H1 (cell line): ENCODE results near the gene RAB3A. TPM values are rescaled to one million over a fixed set of nuclear protein-coding genes. Genes with fewer than 3 reads are reported as not detected.

ENCODE experiments used
- CTCF ChIA-PET: fragments of 300-600 bp; sonication (Branson Sonifier 250); formaldehyde crosslinking; loops from one replicate; lab custom pipeline; 2021; ENCODE audit not compliant: partially characterized antibody; lab: Charles Lee
- POLR2A ChIA-PET: fragments of 300-600 bp; sonication (Branson Sonifier 250); formaldehyde crosslinking; loops from one replicate; lab custom pipeline; 2021; ENCODE audit warnings: inconsistent platforms; ENCODE audit not compliant: partially characterized antibody; lab: Charles Lee
- DNase-seq, 2 experiments: peaks; one replicate each; pipeline versions ENCODE4 v3.0.0 to v3.0.0-alpha.2; 2010 to 2022; ENCODE audit warnings: low spot score in 2 of 2, low read depth in 1 of 2, mixed read lengths in 1 of 2
- FAIRE-seq: peaks from 2 replicates; lab custom pipeline; 2011; peaks lifted over from hg19 to GRCh38; lab: Jason Lieb, UNC
- H2AFZ ChIP-seq: 2 replicates; pipeline ENCODE4 v1.8.1; 2012; ENCODE audit warnings: low read length, inconsistent platforms
- H2AK5ac ChIP-seq: 2 replicates; pipeline ENCODE4 v1.6.1; 2013; ENCODE audit warnings: low read depth, low read length
- H2BK120ac ChIP-seq: replicated peaks from 2 replicates; pipeline ENCODE3; 2013; ENCODE audit warnings: low read depth, low read length, inconsistent platforms
- H2BK12ac ChIP-seq: 2 replicates; pipeline ENCODE4 v1.6.1; 2013; ENCODE audit warnings: low read depth, low read length
- H2BK15ac ChIP-seq: 2 replicates; pipeline ENCODE4 v1.6.1; 2013; ENCODE audit warnings: low read length
- H2BK20ac ChIP-seq: 2 replicates; pipeline ENCODE4 v1.6.1; 2013; ENCODE audit warnings: low read length
- H2BK5ac ChIP-seq: 2 replicates; pipeline ENCODE4 v1.6.1; 2013; ENCODE audit warnings: low read depth, low read length
- H3K14ac ChIP-seq: 2 replicates; pipeline ENCODE4 v1.6.1; 2013; ENCODE audit warnings: inconsistent platforms; ENCODE audit not compliant: insufficient read length
- H3K18ac ChIP-seq: 2 replicates; pipeline ENCODE4 v1.6.1; 2013; ENCODE audit warnings: low read length; ENCODE audit errors: extremely low read depth
- H3K23ac ChIP-seq: 2 replicates; pipeline ENCODE4 v1.6.1; 2013; ENCODE audit warnings: inconsistent platforms; ENCODE audit not compliant: insufficient read length
- H3K23me2 ChIP-seq: 2 replicates; pipeline ENCODE4 v1.6.1; 2013; ENCODE audit warnings: low read depth, low read length
- H3K27ac ChIP-seq: 2 replicates; pipeline ENCODE4 v1.6.1; 2011; ENCODE audit warnings: low read depth, low read length, inconsistent platforms
- H3K27me3 ChIP-seq, 4 experiments: replicated peaks in 1 of 4; 1 replicate in 1 of 4; 2 replicates in 3 of 4; pipeline versions ENCODE4 v1.6.1 to v1.8.1; 2011 to 2013; ENCODE audit warnings: low read length in 3 of 4, mild to moderate bottlenecking in 3 of 4, inconsistent platforms in 2 of 4, mixed read lengths in 2 of 4, moderate library complexity in 1 of 4; ENCODE audit not compliant: control insufficient read depth in 3 of 4, insufficient read depth in 3 of 4; ENCODE audit errors: extremely low read depth in 1 of 4
- H3K36me3 ChIP-seq, 4 experiments: 2 replicates each; pipeline versions ENCODE4 v1.6.1 to v1.8.1; 2011 to 2013; ENCODE audit warnings: mild to moderate bottlenecking in 4 of 4, low read length in 3 of 4, moderate library complexity in 2 of 4, control low read depth in 1 of 4, inconsistent platforms in 1 of 4; ENCODE audit not compliant: insufficient read depth in 4 of 4, control insufficient read depth in 2 of 4
- H3K4ac ChIP-seq: replicated peaks from 2 replicates; pipeline ENCODE3; 2013; ENCODE audit warnings: low read length, low read depth, mixed read lengths, inconsistent platforms; ENCODE audit not compliant: insufficient read length
- H3K4me1 ChIP-seq, 4 experiments: replicated peaks in 1 of 4; 1 replicate in 1 of 4; 2 replicates in 3 of 4; pipeline versions ENCODE4 v1.6.1 to v1.8.1; 2011 to 2013; ENCODE audit warnings: low read length in 3 of 4, inconsistent platforms in 2 of 4, mixed read lengths in 1 of 4; ENCODE audit not compliant: insufficient read depth in 4 of 4, control insufficient read depth in 3 of 4
- H3K4me2 ChIP-seq, 2 experiments: 2 replicates each; pipeline versions ENCODE4 v1.6.1 to v1.8.1; 2011 to 2013; ENCODE audit warnings: low read depth in 2 of 2, low read length in 2 of 2, control low read depth in 1 of 2, inconsistent platforms in 1 of 2, mild to moderate bottlenecking in 1 of 2; ENCODE audit not compliant: insufficient read depth in 1 of 2
- H3K4me3 ChIP-seq, 4 experiments: fragments of 200-600, 300-600 bp in 1 of 4; sonication (generic), shearing (Covaris generic), sonication (Bioruptor Twin) in 1 of 4; 2 replicates each; pipeline versions ENCODE4 v1.5.1 to v1.8.1; 2011 to 2016; ENCODE audit warnings: low read length in 4 of 4, low read depth in 3 of 4, control low read depth in 2 of 4, inconsistent platforms in 2 of 4, mild to moderate bottlenecking in 2 of 4, mixed read lengths in 1 of 4, moderate library complexity in 1 of 4; ENCODE audit not compliant: insufficient read depth in 2 of 4; ENCODE audit errors: extremely low read depth in 1 of 4
- H3K56ac ChIP-seq: replicated peaks from 2 replicates; pipeline ENCODE3; 2013; ENCODE audit warnings: low read depth, mild to moderate bottlenecking, mixed read lengths, low read length, inconsistent platforms; ENCODE audit not compliant: insufficient read length
- H3K79me1 ChIP-seq: 2 replicates; pipeline ENCODE4 v1.6.1; 2013; ENCODE audit warnings: low read depth, low read length, control low read depth
- H3K79me2 ChIP-seq, 2 experiments: 2 replicates each; pipeline versions ENCODE4 v1.6.1 to v1.8.1; 2012 to 2013; ENCODE audit warnings: low read length in 2 of 2, mild to moderate bottlenecking in 2 of 2, inconsistent platforms in 1 of 2; ENCODE audit not compliant: insufficient read depth in 2 of 2, control insufficient read depth in 1 of 2
- H3K9ac ChIP-seq, 4 experiments: replicated peaks in 1 of 4; 1 replicate in 1 of 4; 2 replicates in 3 of 4; pipeline versions ENCODE4 v1.6.1 to v1.8.1; 2011 to 2013; ENCODE audit warnings: low read depth in 3 of 4, low read length in 3 of 4, control low read depth in 2 of 4, mild to moderate bottlenecking in 2 of 4, moderate library complexity in 2 of 4, inconsistent platforms in 1 of 4; ENCODE audit errors: extremely low read depth in 1 of 4
- H3K9me3 ChIP-seq, 2 experiments: 2 replicates each; pipeline versions ENCODE4 v1.6.1 to v1.8.1; 2012 to 2013; ENCODE audit warnings: mild to moderate bottlenecking in 2 of 2, moderate library complexity in 2 of 2, control low read depth in 1 of 2, inconsistent platforms in 1 of 2, low read depth in 1 of 2, low read length in 1 of 2, mixed read lengths in 1 of 2; ENCODE audit not compliant: insufficient read depth in 2 of 2
- H4K20me1 ChIP-seq, 2 experiments: replicated peaks in 1 of 2; 2 replicates each; pipeline versions ENCODE3 to v1.8.1; 2011 to 2013; ENCODE audit warnings: inconsistent platforms in 2 of 2, low read length in 2 of 2, mild to moderate bottlenecking in 1 of 2; ENCODE audit not compliant: insufficient read depth in 2 of 2, control insufficient read depth in 1 of 2
- H4K5ac ChIP-seq: 2 replicates; pipeline ENCODE4 v1.6.1; 2013; ENCODE audit warnings: low read length, low read depth, mixed read lengths, inconsistent platforms; ENCODE audit not compliant: insufficient read length
- H4K8ac ChIP-seq: 2 replicates; pipeline ENCODE4 v1.8.0; 2013; ENCODE audit warnings: mild to moderate bottlenecking, moderate library complexity, low read length, inconsistent platforms; ENCODE audit not compliant: insufficient read depth; ENCODE audit errors: extremely low read depth
- H4K91ac ChIP-seq: replicated peaks from 2 replicates; pipeline ENCODE3; 2013; ENCODE audit warnings: low read length, mixed read lengths, inconsistent platforms; ENCODE audit not compliant: insufficient read length
- ATF3 ChIP-seq: IDR thresholded peaks from 2 replicates; pipeline ENCODE4 v1.6.1; 2011; ENCODE audit warnings: low read depth, mild to moderate bottlenecking, low read length; ENCODE audit not compliant: insufficient read depth
- EGR1 ChIP-seq: IDR thresholded peaks from 2 replicates; pipeline ENCODE4 v1.6.1; 2011; ENCODE audit warnings: low read depth, low read length, borderline replicate concordance
- POLR2A ChIP-seq, 2 experiments: IDR thresholded peaks; 1 replicate in 1 of 2; 2 replicates in 1 of 2; pipeline ENCODE4 v1.6.1; 2011; ENCODE audit warnings: low read depth in 2 of 2, low read length in 2 of 2, mild to moderate bottlenecking in 2 of 2; ENCODE audit errors: control extremely low read depth in 1 of 2
- TBP ChIP-seq: IDR thresholded peaks from 2 replicates; pipeline ENCODE4 v1.6.1; 2011; ENCODE audit warnings: low read depth, low read length, improper control_type of control experiment
- whole genome bisulfite sequencing, 2 experiments: shearing (Covaris generic) in 1 of 2; methylation state at CpG; one replicate each; pipeline versions ENCODE4 v1.1.6 to v1.1.7; 2013 to 2015; ENCODE audit warnings: low lambda C conversion rate in 2 of 2, mixed read lengths in 2 of 2, inconsistent platforms in 1 of 2, low coverage in 1 of 2, missing lambda C conversion rate in 1 of 2; ENCODE audit not compliant: insufficient replicate concordance in 2 of 2, insufficient coverage in 1 of 2, insufficient read length in 1 of 2; ENCODE audit errors: extremely low coverage in 1 of 2, missing lambda C conversion rate in 1 of 2; 5-methylcytosine and 5-hydroxymethylcytosine counted together
- polyA plus RNA-seq, 7 experiments: library from polyadenylated mRNA; depleted of rRNA in 3 of 7; stranded (reverse) in 5 of 7; unstranded in 2 of 7; fragments of >200 nt in 5 of 7; fragments of 200-250 nt in 2 of 7; gene quantifications; 1 replicate in 5 of 7; 2 replicates in 1 of 7; 4 replicates in 1 of 7; pipeline versions ENCODE4 v1.2.1 to v1.2.3, GENCODE V29; 2011 to 2013; ENCODE audit warnings: missing spikeins in 2 of 7, mixed read lengths in 2 of 7
- total RNA-seq: library from RNA; stranded (reverse); fragmentation: NEBNext Ultra II Directional; extraction: Animal tissue kit (Norgen Biotek cat#: 25700); gene quantifications from 2 replicates; pipeline ENCODE4 v1.2.1, GENCODE V29; 2021

Gene RAB3A
- total and polyA plus RNA-seq, 2 of the 8 experiments (the other 6 are each of a cell fraction or from before 2014, with no cell fraction given), result 13.6 to 14.2 TPM

DNA sequence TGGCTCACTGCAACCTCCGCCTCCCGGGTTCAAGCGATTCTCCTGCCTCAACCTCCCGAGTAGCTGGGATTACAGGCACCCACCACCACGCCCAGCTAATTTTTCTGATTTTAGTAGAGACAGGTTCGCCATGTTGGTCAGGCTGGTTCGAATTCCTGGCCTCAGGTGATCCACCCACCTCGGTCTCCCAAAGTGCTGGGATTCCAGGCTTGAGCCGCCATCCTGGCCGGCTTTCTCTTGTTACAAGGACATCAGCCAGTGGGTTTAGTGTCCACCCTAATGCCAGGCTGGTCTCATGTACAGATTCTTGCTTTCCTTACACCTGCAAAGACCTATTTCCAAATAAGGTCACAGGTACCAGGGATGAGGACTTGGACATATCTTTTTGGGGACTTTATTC, 44.0 kb downstream of the RAB3A start:
- FAIRE-seq, result no peak
- Histone ChIP-seq H4K20me1 (peaks cover 2 to 22% of the 10 kb centered on the region in 2 experiments), H3K56ac (no peak overlapping the region), H4K91ac (no peak overlapping the region), H3K4me1 (peaks cover 0 to 10% (median 7%) of the 10 kb centered on the region in 4 experiments; a peak in 6 of 7 replicates), H4K8ac (no peak overlapping the region), H3K9me3 (no peaks in the 10 kb centered on the region), H2BK15ac (no peak overlapping the region), H2BK12ac (no peak overlapping the region), H2AFZ (no peak overlapping the region), H3K27ac (no peak overlapping the region), H3K4me3 (no peak overlapping the region), H3K9ac (no peak overlapping the region; a peak in 1 of 7 replicates), H3K23me2 (peaks cover 3% of the 10 kb centered on the region), H2BK120ac (no peak overlapping the region), H3K79me2 (no peaks in the 10 kb centered on the region; a peak in 1 of 4 replicates), H3K4me2 (no peak overlapping the region), H3K14ac (no peak overlapping the region), H3K23ac (no peak overlapping the region), H2BK5ac (no peak overlapping the region), H4K5ac (no peak overlapping the region), H3K18ac (no peak overlapping the region), H2BK20ac (no peak overlapping the region; the same call in 1 of the 2 replicates), H3K36me3 (peaks cover 0 to 25% (median 16%) of the 10 kb centered on the region in 4 experiments; a peak in 5 of 8 replicates), H3K27me3 (no peaks in the 10 kb centered on the region), H3K79me1 (0 out of 2 replicates have a peak, but pooled peaks cover 2% of the 10 kb centered on the region), H3K4ac (no peak overlapping the region), H2AK5ac (no peak overlapping the region)
- ChIA-PET POLR2A (interaction anchor here (1.3 to 2.2 kb wide), 6 partner anchors 8 to 46 kb away, joined by 3 to 11 read pairs (median 5); partner anchors contain the start of gene IFI30), CTCF (interaction anchor here (0.8 to 2.4 kb wide), 12 partner anchors 9 to 169 kb away, joined by 3 to 24 read pairs (median 4); no protein-coding TSS in a partner anchor)
- TF ChIP-seq POLR2A (IDR thresholded peaks at IDR 0.05; ENCODE audit: control extremely low read depth in 1 of 2, low read depth in 2 of 2, low read length in 2 of 2) (no peak), ATF3 (no peak), EGR1 (no peak), TBP (no peak)
- WGBS, 2 experiments, result 94% methylated on average over 10 of the region's 10 CpGs; no CpG with 5 or more reads in 1 of the 2 experiments
- no peak for DNase-seq
